Activated naive CD4-positive, alpha-beta T cell treated with anti-CD3 and anti-CD28 coated beads, Interleukin-2, amount 10 ng/mL, durations not matched to agents 7 days and 5 days (primary cell): ENCODE measurements around the gene NBAS.
"Not testable (repeated sequence)": the region's sequence is repeated elsewhere in the genome, so short reads cannot be mapped to it uniquely, and the experiment has no call there.

ENCODE experiments used
- CTCF ChIA-PET: fragments of 350-600 bp; sonication (Branson Sonifier 250); formaldehyde crosslinking; loops from one replicate; lab custom pipeline; 2021; ENCODE audit warnings: antibody characterized with exemption; lab: Charles Lee
- DNase-seq: peaks from one replicate; pipeline ENCODE4 v3.0.0-alpha.2; 2020
- H3K27ac Mint-ChIP-seq: one replicate; pipeline ENCODE4 v1.8.0; 2021; ENCODE audit warnings: mild to moderate bottlenecking, moderate library complexity, mixed read lengths
- H3K27me3 Mint-ChIP-seq: one replicate; pipeline ENCODE4 v1.8.0; 2021; ENCODE audit warnings: mild to moderate bottlenecking, mixed read lengths
- H3K36me3 Mint-ChIP-seq: one replicate; pipeline ENCODE4 v1.8.0; 2021; ENCODE audit warnings: mixed read lengths
- H3K4me1 Mint-ChIP-seq: one replicate; pipeline ENCODE4 v1.8.0; 2021; ENCODE audit warnings: mixed read lengths
- H3K4me3 Mint-ChIP-seq: one replicate; pipeline ENCODE4 v1.8.0; 2021; ENCODE audit warnings: mild to moderate bottlenecking, moderate library complexity, mixed read lengths
- H3K9me3 Mint-ChIP-seq: one replicate; pipeline ENCODE4 v1.8.0; 2021; ENCODE audit warnings: mixed read lengths

The NBAS gene

DNA sequence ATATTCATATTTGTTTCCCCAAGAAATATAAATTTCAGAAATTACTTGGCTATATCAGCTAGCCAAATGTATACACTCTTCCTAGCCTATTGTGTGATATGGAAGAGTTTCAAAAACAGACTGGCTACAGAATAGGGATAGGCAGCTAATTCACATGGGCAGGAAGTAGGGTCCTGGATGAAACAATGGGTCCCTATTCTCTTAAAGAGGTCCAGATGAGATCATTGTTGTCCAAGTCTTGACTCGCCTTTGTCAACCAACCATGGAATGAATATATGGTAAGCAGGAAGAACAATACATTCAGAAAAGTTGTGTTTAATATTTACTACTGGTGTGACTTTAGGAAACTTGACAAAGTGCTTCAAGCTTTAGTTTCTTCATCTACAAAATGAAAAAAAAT lies 319.9 kb downstream of the NBAS start:
- H3K27ac Mint-ChIP-seq, result no peak overlapping the region
- H3K4me1 Mint-ChIP-seq, result peaks cover 7% of the 10 kb centered on the region
- H3K9me3 Mint-ChIP-seq, result no peaks in the 10 kb centered on the region
- H3K27me3 Mint-ChIP-seq, result no peaks in the 10 kb centered on the region
- CTCF ChIA-PET, result no interaction called here
- no peak overlapping the region for H3K4me3 Mint-ChIP-seq
- no peak for DNase-seq
- H3K36me3 Mint-ChIP-seq, result peaks cover 8% of the 10 kb centered on the region

DNA sequence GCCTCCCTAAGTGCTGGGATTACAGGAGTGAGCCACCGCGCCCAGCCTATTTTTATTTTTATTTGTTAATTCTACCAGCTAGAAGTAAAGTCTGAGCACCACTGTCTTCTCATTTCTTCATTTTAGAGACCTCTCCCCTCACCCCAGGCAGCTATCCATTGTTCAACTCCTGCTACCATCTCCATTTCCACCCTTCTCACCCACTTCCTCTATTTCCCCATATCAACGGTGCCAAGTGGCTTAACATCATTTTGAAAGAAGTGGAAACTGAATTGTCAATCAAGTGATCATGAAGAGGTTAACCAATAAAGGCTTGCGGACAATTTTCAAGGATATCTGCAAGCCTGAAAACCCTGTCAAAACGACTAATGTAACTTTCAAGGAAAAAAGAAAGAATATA lies 323.1 kb downstream of the NBAS start:
- DNase-seq, result no peak
- H3K9me3 Mint-ChIP-seq, result no peaks in the 10 kb centered on the region
- H3K27ac Mint-ChIP-seq, result no peak overlapping the region
- H3K4me3 Mint-ChIP-seq, result no peak overlapping the region
- peaks cover 4% of the 10 kb centered on the region for H3K4me1 Mint-ChIP-seq
- CTCF ChIA-PET, result no interaction called here
- peaks cover 5% of the 10 kb centered on the region for H3K36me3 Mint-ChIP-seq
- H3K27me3 Mint-ChIP-seq, result no peaks in the 10 kb centered on the region

DNA sequence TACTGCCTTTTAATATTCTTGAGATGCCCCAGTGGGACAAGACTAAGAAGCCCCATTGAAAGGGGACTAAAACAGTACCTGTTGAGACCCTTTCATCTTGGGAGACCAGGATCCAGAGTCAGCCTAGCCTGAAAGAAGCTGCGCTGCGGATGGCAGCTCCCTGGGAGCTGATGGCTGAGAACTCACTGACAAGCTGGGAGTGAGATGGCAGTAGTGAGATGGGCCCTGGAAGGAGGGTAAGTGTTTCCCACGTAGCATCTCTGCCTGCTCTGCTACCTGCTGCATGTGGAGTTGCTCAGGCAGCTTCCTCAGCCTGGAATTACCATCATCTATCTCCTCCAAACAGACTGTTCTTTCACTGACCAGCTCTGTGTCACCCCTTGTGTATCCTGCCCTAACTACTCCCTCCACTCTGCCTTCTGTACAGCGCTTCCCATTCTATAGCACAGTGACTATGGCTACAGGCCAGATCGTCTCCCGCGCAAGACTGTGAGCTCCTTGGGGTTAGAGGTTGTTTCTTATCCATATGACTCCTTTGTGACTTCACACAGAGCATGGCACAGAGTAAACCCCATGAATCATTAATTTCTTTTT lies 330.4 kb downstream of the NBAS start:
- H3K9me3 Mint-ChIP-seq, result no peaks in the 10 kb centered on the region
- H3K36me3 Mint-ChIP-seq, result peaks cover 16% of the 10 kb centered on the region
- H3K4me1 Mint-ChIP-seq, result no peaks in the 10 kb centered on the region
- no peak for DNase-seq
- no peaks in the 10 kb centered on the region for H3K27me3 Mint-ChIP-seq
- H3K27ac Mint-ChIP-seq, result no peak overlapping the region
- H3K4me3 Mint-ChIP-seq, result no peak overlapping the region
- CTCF ChIA-PET, result no interaction called here

DNA sequence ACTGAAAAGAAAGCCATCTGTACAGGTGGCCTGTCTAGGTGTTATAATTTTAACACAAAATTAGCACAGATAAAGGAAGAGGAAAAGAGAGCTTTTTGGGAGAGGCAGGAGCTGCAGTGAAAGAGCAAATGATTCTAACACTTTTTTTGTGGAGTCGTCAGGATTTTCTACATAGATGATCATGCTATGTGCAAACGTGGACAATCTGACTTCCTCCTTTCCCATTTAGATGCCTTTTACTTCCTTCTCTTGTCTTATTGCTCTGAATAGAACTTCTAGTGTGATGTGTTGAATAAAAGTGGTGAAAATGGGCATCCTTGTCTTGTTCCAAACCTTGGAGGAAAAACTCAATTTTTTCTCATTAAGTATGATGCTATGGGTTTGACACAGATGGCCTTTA lies 334.5 kb downstream of the NBAS start:
- CTCF ChIA-PET, result no interaction called here
- peaks cover 9% of the 10 kb centered on the region for H3K36me3 Mint-ChIP-seq
- H3K4me1 Mint-ChIP-seq, result no peaks in the 10 kb centered on the region
- no peaks in the 10 kb centered on the region for H3K9me3 Mint-ChIP-seq
- no peak overlapping the region for H3K4me3 Mint-ChIP-seq
- DNase-seq, result no peak
- no peaks in the 10 kb centered on the region for H3K27me3 Mint-ChIP-seq
- no peak overlapping the region for H3K27ac Mint-ChIP-seq

DNA sequence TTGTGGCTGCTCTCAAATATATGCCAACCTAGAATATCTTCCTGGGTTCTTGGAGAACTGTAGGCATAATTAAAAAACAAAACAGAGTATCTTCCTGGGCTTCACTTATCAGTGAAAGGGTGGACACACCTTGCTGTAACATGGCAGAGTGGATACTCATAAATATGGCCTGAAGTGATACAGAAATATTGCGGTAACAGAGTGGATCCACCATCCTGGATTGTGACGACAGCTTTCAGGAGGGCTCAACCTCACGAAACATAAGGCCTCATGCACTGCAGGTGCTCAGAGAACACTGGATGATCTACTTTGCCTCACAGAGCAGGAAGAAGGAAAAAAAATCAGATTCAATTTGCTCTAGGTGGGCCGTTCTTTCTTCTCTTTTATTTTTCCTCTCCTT lies 336.0 kb downstream of the NBAS start:
- no peak overlapping the region for H3K27ac Mint-ChIP-seq
- H3K36me3 Mint-ChIP-seq, result peaks cover 9% of the 10 kb centered on the region
- no peak overlapping the region for H3K4me3 Mint-ChIP-seq
- CTCF ChIA-PET, result interaction anchor here (1.9 kb wide), 1 partner anchor 10 kb away, joined by 4 read pairs; no protein-coding TSS in a partner anchor
- H3K9me3 Mint-ChIP-seq, result no peaks in the 10 kb centered on the region
- H3K4me1 Mint-ChIP-seq, result no peaks in the 10 kb centered on the region
- H3K27me3 Mint-ChIP-seq, result no peaks in the 10 kb centered on the region
- no peak for DNase-seq

DNA sequence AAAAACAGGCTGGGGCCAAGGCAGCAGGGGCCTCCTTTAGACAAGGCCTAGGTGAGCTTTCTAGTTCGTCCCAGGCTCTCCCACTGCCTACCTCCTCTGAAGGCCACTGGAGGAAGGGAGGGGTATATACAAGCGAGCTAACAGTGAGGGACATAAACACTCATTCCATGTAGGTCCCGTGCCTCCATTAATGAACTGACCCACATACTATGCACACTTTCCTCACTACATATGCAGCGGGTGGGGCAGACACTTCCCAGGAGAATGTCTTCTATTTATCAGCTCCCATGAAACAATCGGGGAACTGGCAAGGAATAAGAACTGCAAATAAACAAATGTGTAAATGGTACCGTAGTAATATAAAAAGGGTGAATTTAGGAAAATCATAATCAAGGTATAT lies 336.5 kb downstream of the NBAS start:
- CTCF ChIA-PET, result interaction anchor here (1.9 kb wide), 1 partner anchor 11 kb away, joined by 4 read pairs; no protein-coding TSS in a partner anchor
- Mint-ChIP-seq H3K36me3 (peaks cover 9% of the 10 kb centered on the region), H3K27me3 (no peaks in the 10 kb centered on the region), H3K9me3 (no peaks in the 10 kb centered on the region), H3K27ac (no peak overlapping the region), H3K4me3 (no peak overlapping the region), H3K4me1 (no peaks in the 10 kb centered on the region)
- no peak for DNase-seq

DNA sequence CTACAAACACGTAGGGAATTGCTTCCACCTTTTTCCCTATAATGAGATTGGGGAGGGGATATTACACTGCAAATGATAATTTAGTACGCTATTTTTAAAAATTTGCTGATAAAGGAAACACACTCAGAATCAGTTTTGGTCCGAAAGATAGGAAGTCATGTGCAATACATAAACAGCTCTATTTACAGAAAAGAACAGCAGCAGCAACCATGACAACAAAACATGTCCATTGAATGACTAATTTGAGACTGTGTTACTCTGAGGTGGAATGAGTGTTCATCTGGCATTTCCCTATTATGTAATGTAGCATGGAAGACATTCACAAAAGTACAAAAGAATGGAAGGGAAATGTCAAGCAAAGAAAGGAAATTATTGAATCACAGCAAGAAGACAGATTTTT lies 337.2 kb downstream of the NBAS start:
- H3K36me3 Mint-ChIP-seq, result peaks cover 9% of the 10 kb centered on the region
- no peaks in the 10 kb centered on the region for H3K9me3 Mint-ChIP-seq
- CTCF ChIA-PET, result no interaction called here
- no peak overlapping the region for H3K27ac Mint-ChIP-seq
- H3K4me3 Mint-ChIP-seq, result no peak overlapping the region
- no peaks in the 10 kb centered on the region for H3K27me3 Mint-ChIP-seq
- no peak for DNase-seq
- no peaks in the 10 kb centered on the region for H3K4me1 Mint-ChIP-seq

DNA sequence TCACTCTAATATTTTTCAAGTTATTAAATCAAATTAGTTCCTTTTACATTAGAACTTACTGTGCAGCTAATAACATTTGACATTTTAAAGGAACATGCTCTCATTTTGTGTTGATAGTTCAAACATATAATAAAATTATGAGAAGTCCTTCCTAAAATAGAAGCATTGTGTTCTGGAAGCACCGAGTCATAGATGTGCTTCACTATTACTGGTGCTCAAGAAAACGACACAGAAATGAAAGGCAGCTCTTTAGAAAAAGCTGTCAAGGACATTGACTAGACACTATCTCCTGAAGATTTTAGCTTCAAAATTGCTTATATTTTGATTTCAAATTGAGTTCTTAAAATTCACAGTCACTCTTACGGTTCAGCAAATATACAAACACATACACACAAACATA lies 338.3 kb downstream of the NBAS start:
- no peaks in the 10 kb centered on the region for H3K9me3 Mint-ChIP-seq
- CTCF ChIA-PET, result no interaction called here
- no peak overlapping the region for H3K27ac Mint-ChIP-seq
- peaks cover 7% of the 10 kb centered on the region for H3K36me3 Mint-ChIP-seq
- no peaks in the 10 kb centered on the region for H3K27me3 Mint-ChIP-seq
- no peak overlapping the region for H3K4me3 Mint-ChIP-seq
- no peaks in the 10 kb centered on the region for H3K4me1 Mint-ChIP-seq
- no peak for DNase-seq

DNA sequence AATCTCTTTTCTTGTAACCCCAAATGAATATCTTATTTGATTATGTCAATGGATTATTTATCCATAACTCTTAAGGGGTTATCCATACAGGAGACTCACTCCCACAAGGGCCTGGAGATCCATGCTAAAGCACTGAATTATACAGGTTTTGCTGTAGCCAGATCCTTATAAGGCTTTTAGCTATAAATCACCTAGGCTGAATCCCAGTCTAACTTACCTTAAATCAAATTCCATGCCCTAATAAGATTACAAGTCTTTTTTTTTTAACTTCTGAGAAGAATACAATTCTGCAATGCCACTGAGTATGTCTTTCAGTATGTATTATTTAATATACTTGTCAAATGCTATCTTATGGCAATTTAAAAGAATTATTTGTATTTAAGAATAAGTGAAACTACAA lies 340.5 kb downstream of the NBAS start:
- H3K27ac Mint-ChIP-seq, result no peak overlapping the region
- CTCF ChIA-PET, result interaction anchor here (0.6 kb wide), 1 partner anchor 78 kb away, joined by 3 read pairs; no protein-coding TSS in a partner anchor
- no peak overlapping the region for H3K4me3 Mint-ChIP-seq
- H3K36me3 Mint-ChIP-seq, result peaks cover 18% of the 10 kb centered on the region
- H3K27me3 Mint-ChIP-seq, result no peaks in the 10 kb centered on the region
- no peaks in the 10 kb centered on the region for H3K4me1 Mint-ChIP-seq
- H3K9me3 Mint-ChIP-seq, result no peaks in the 10 kb centered on the region
- DNase-seq, result no peak

DNA sequence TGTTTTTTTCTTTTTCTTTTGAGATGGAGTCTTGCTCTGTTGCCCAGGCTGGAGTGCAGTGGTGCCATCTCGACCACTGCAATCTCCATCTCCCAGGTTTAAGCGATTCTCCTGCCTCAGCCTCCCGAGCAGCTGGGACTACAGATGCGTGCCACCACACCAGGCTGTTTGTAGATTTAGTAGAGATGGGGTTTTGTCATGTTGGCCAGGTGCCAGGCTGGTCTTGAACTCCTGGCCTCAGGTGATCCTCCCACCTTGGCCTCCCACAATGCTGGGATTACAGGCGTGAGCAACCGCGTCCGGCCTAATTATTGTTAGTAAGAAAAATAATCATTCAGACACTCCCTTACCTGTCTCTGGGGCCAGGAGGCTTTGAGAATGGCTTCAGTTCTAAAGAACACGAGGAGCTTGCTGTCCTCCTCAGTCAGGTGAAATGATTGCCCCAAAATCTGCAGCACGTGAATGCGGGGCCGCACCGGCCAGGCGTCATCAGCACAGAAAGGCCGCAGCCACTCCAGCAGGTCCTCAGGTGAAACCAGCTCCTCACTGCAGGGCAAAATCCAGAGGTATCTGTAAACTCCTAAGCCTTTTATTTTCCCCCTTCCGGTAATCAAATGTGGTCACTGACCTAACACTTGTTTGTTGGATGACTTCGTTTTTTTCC lies 342.6 kb downstream of the NBAS start:
- peaks cover 25% of the 10 kb centered on the region for H3K36me3 Mint-ChIP-seq
- H3K27ac Mint-ChIP-seq, result no peak overlapping the region
- H3K27me3 Mint-ChIP-seq, result no peaks in the 10 kb centered on the region
- CTCF ChIA-PET, result no interaction called here
- no peak overlapping the region for H3K4me3 Mint-ChIP-seq
- H3K9me3 Mint-ChIP-seq, result no peaks in the 10 kb centered on the region
- DNase-seq, result no peak
- H3K4me1 Mint-ChIP-seq, result no peaks in the 10 kb centered on the region

DNA sequence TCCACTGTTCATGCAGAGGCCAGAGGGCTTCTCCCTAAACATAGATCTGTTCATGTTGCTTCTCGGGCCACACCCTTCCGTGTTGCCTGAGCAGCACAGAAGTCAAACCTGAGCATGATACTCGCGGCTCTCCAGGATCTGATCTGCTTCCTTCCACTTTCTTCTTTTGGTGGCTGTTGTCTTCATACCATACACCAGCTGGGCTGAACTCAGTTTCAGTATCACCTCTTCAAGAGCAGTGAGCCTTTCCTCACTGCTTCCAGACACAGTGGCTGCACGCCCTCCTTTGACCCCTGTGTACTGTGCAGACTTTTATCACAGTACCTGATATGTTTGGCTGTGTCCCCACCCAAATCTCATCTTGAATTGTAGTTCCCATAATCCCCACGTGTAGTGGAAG lies 348.9 kb downstream of the NBAS start:
- no peaks in the 10 kb centered on the region for H3K27me3 Mint-ChIP-seq
- H3K27ac Mint-ChIP-seq, result no peak overlapping the region
- H3K4me3 Mint-ChIP-seq, result no peak overlapping the region
- H3K4me1 Mint-ChIP-seq, result no peaks in the 10 kb centered on the region
- H3K9me3 Mint-ChIP-seq, result peaks cover 17% of the 10 kb centered on the region
- CTCF ChIA-PET, result no interaction called here
- peaks cover 54% of the 10 kb centered on the region for H3K36me3 Mint-ChIP-seq
- no peak for DNase-seq

DNA sequence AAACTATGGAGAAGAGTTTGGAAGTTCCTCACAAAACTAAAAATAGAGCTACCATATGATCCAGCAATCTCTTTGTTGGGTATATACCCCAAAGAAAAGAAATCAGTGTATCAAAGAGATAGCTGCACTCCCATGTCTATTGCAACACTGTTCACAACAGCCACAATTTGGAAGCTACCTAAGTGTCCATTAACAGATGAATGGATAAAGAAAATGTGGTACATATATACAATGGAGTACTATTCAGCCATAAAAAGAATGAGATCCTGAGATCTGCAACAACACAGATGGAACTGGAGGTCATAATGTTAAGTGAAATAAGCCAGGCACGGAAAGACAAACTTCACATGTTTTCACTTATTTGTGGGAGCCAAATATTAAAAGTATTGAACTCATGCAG lies 350.6 kb downstream of the NBAS start:
- Mint-ChIP-seq H3K36me3 (peaks cover 48% of the 10 kb centered on the region), H3K9me3 (peaks cover 20% of the 10 kb centered on the region)
- H3K4me1 Mint-ChIP-seq, CTCF ChIA-PET, H3K4me3 Mint-ChIP-seq, H3K27me3 Mint-ChIP-seq, H3K27ac Mint-ChIP-seq, DNase-seq: not testable (repeated sequence)

DNA sequence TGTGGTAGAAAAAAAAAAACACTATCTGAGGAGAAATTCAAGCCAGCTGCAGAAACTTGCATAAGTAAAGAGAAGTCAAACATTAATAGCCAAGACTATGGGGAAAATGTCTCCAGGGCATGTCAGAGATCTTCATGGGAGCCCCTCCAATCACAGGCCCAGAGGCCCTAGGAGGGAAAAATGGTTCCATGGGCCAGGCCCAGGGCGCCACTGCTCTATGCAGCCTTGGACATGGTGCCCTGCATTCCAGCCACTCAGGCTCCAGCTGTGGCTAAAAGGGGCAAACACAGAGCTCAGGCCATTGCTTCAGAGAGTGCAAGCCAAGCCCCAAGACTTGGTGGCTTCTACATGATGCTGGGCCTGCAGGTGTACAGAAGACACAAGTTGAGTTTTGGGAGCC lies 354.7 kb downstream of the NBAS start:
- Mint-ChIP-seq H3K27me3 (no peaks in the 10 kb centered on the region), H3K4me3 (no peak overlapping the region), H3K4me1 (no peaks in the 10 kb centered on the region), H3K27ac (no peak overlapping the region), H3K9me3 (peaks cover 6% of the 10 kb centered on the region), H3K36me3 (peaks cover 23% of the 10 kb centered on the region)
- CTCF ChIA-PET, result no interaction called here
- no peak for DNase-seq

DNA sequence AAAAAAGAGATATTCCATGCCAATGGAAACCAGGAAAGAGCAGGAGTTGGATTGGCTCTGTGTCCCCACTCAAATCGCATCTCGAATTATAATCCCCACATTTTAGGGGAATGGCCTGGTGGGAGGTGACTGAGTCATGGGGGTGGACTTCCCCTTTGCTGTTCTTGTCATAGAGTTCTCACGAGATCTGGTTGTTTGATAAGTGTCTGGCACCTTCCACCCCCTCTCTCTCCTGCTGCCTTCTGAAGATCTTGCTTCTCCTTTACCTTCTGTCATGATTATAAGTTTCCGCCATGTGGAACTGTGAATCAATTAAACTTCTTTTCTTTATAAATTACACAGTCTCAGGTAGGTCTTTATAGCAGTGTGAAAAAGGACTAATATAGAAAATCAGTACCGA lies 355.6 kb downstream of the NBAS start:
- no peak for DNase-seq
- H3K4me1 Mint-ChIP-seq, result no peaks in the 10 kb centered on the region
- no peak overlapping the region for H3K4me3 Mint-ChIP-seq
- CTCF ChIA-PET, result no interaction called here
- peaks cover 19% of the 10 kb centered on the region for H3K36me3 Mint-ChIP-seq
- H3K27me3 Mint-ChIP-seq, result no peaks in the 10 kb centered on the region
- H3K9me3 Mint-ChIP-seq, result peaks cover 6% of the 10 kb centered on the region
- H3K27ac Mint-ChIP-seq, result no peak overlapping the region

DNA sequence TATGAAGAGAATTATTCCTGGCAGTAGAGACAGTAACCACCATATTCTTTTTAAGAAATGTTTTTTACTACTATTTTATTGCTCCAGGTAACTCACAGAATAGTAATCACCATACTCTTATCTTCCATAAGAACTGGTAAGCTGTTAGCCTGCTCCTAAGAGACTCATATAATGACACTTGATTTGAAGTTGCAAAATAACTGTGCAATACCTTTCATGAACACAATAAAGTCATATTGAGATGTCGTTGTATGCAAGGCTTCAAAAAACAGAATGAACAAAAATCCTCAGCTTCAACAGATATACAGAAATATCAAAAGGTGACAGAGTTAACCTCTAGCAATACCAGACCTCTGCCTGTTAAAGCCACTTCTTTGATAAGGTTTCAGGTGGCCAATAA lies 360.1 kb downstream of the NBAS start:
- no peak overlapping the region for H3K27ac Mint-ChIP-seq
- H3K4me1 Mint-ChIP-seq, result no peaks in the 10 kb centered on the region
- H3K9me3 Mint-ChIP-seq, result peaks cover 3% of the 10 kb centered on the region
- CTCF ChIA-PET, result no interaction called here
- H3K27me3 Mint-ChIP-seq, result no peaks in the 10 kb centered on the region
- H3K4me3 Mint-ChIP-seq, result no peak overlapping the region
- no peak for DNase-seq
- peaks cover 4% of the 10 kb centered on the region for H3K36me3 Mint-ChIP-seq
